Stimulated activated CD8-positive, alpha-beta memory T cell treated with anti-CD3 and anti-CD28 coated beads, Interleukin-7, amount 100 ng/mL, for 1 hour (primary cell): ENCODE measurements around the gene HOXA4.

Source experiments
- DNase-seq, 2 donors: peaks; one replicate each; pipeline ENCODE4 v3.0.0-alpha.2; 2020; ENCODE audit warnings: low read depth in 2 of 2

The HOXA4 gene

DNA sequence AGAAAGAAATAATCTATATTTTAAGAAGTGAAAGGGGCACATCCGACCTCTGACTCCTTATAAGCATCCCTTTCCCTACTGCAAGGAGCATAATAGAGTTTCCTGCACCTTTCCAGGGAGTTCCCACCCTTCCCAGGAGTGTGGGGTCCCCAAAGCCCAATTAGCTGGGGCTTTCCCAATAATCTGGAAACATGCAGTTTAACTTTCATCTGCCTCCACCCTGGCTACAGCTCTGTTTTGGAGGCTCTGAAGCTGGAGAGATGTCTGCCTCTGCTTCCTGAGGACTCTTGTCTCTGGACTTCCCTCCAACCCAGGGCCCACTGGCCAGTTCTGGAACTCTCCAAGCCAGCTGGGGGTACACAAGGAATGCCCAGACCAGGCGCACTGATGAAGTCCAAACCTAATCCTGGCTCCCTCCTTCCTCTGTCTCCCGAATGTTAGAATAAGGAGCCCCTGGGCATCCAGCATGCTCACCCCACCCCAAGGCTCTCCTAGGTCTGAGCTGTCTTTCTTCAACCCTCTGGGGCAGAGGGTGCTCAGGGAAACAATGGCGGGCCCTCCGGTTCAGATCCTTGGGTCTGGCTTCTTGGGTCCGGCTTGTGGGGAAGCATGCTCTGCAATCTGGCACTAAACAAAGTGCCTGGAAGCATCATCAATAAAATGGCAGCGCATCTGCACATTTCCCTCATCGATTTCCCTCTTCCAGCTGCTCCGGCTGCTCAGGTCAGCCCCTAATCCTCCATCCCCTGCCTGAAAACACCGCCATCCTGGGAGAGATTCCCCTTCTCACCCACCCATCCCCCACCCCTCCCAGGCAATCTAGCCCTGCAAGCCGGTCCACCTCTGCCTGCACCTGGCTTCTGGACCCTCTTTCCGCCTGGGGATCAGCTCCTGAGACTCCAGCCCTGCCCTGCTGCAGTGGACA, 13.3 kb downstream of the HOXA4 start:
- DNase-seq, result no peak

DNA sequence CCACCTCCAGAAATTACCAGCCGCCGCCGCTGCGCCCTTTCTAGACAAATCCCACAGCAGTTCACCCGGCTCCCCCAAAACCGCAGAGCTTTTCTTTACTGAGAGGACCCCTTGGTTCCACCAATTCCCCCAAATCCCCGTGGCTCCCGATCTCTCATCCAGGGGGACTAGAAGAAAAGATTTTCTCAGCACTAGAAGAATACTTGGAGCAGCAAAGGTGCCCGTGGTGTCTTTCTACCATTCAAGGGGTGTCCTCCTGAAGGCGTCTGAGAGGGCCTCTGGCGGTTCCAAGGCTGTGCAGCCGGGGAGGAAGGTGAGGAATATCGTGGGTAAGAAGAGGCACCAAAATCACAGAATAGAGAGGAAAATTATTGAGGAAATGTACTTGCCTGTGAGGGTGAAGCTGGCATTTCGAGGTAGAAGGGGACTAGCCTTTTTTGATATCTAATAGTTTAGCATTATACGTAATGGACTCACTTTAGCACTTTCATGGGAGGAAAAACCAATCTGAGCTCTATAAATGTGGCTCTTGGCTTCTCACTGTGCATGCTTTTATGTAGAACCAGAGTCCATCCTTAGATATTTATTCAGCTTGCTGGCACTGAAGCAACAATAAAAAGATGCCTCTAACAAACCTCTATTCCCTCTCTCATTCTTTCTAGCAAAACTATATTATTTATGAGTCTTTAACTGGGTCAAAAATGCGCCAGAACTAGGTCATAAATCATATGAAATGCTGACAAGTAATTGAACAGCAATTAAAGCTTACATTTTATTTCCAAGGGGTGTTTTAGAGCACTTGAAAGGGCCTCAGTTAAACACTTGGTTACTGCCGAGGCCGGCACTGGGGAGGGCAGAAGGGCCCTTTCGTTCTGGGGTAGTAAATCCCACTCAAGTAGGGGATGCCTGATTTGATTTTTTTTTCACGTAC, 14.3 kb downstream of the HOXA4 start:
- no peak for DNase-seq

DNA sequence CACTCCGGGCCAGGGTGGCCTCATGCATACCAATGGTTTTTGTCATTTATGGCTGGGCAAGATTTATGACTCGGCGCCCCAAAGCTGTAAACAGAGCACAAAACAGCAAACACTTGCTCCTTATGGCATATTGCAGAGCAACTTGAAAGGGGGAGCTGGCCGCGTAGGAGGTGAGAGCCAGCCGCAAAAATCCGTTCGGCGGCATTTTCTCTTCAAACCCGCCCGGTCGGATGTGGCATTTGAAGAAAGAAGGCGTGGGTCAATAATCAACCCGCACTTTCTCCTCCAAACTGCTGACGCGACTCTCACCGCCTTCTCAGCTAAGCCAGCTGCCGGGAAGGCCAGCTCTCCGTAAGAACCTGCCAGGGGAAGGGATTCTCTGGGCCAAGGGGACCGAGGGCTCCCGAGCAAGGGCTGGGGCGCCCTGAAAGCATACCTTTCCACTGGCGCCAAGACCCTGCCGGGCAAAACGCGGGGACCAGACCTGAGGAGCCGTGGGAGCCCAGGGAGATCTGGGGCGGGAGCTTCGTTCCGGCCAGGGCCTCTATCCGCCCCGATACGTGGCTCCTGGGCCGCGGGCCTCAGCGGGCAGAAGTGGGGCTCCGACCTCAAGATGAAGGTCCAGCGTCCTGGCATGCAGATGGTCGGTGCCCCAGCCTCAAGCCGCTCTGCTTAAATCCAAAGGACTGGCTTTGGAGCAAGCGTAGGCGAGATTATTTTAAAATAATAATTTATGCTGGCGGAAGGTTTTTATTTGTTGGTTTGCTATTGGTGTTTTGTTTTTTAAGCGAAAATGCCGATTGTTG, 15.1 kb downstream of the HOXA4 start:
- no peak for DNase-seq

DNA sequence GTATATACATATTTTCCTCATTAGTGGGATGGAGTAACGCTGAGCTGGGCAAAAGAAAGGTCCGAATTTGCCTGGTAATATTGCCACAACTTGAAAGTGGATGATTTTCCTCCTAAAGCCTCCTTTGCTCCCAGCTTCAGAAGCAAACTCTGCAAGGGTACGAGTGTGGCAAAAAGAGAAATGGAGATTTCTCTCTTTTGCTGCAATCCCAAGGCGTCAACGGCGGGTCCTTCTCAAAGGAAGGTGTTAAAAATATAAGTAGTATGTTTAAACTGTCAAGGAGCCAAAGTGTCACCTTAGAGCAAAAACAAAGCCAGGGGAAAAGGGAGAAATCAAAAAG, 15.7 kb downstream of the HOXA4 start:
- DNase-seq, result no peak

DNA sequence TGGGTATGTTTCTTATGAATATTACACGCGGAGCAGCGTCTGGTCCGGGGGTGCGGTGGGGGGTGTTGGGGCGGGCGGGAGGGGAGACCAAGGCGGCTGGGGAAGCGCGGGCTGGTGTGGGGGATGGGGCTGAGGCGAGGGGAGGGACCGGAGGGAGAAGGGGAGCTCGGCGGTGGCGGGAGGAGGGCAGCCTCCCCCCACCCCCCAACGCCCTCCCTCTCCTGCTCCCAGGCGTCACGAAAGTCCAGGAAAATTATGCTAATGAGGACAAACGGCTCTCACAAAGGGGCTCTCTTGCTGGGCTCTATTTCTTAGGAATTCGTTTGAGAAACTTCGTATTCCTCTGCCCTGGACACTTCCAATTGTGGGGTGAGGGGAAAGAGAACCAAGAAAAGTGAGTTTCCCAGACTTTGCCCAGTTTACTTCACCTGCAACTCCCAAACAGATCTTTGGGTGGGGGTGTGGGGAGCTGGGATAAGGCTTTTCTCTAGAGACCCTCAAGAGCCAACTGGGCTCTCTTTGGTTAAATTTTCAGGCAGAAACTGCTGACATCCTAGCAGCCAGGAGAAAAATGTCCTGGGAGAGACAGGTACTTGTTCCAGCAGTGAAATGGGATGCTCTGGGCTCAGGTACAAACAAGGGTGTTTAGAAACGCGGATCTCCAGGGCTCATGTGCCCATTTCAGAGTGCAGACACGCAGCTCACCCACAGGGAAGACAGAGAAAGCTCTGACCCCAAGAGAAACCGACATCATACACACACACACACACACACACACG, 16.4 kb downstream of the HOXA4 start:
- no peak for DNase-seq

DNA sequence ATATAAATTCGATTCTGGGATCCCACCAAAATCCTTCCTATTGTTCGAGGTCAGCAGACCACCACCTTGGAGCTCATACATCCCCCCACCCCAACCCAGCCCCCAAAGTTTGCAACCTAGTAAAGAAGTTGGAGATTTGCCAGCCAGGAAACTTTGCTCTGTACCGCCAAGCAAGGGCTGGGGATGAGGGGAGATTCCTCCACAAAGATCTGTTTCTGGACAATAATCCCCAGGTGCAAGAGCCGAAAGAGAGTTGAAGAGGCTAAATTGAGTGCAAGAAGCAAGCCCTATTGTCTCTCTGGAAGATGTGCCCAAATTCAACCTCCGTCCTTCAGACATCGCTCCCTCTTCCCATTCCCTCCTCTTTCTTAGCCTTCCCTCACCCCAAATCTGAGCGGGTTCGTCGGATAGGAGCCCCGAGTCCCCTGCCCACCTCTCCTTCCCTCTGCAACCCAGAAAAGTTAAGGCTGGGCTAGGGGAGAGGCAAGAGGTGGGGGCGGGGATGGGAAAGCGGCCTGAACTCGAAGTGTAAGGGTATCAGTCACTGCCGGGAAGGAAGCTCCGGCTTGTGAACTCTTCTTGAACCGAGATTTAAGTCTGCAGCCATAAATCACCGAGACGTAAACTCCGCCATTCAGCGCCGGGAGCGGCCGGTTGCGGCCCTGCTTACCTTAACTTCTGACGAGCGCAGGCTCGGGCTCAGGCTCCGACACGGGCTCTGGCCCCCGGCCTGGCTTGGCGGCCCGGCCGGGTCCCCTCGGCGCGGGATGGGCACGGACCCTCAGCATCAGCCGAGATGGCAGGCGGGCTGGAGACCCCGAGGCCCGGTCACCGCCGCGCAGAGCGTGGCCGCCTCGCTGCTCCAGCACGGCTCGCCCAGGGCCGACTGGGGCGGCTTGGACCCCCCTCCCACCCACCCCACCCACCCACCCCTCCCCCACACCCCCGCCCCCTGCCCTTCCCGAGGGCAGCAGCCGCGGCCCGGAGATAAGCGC, 17.3 kb downstream of the HOXA4 start:
- DNase-seq, result no peak

DNA sequence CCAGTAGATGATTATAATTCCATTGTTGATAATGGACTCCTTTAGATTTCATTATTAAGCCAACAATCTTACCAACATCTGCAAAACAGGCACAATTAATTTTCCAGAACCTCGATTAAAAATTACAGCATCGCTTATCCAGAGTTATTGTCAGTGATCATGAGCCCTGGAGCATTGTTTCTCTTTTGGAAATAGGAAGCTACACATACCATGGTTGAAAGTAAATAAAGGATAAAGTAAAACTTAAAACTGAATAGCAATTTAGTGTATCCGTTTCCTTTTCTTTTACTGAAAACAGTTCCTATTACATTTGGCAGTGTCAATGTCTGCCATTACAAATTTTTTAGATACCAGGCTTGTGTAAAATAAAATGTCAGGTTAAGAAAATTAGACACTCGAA, 18.2 kb downstream of the HOXA4 start:
- DNase-seq, result no peak

DNA sequence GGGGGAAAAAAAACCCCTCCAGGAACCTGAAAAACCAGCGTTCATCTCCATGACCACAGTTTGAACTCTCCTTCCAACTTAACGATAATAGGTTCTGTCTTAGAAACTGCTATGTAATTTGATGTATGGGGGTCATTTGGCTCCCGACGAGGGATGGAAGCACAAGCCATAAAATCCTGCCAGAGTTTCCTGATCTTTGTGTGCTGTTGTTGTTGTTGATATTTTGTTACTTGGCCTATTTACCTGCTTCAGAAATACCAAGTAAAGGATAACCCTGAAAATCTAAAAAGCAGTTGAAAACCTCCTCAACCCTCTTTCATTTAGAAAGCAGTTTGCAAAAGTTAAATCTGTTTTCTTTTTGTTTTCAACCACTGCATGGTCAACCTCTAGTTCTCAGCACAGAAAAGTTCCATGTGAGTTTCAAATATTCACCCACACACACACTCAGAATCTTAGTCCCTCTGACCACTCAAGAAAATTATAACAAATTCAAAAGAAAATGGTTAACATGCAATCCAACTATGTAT, 18.7 kb downstream of the HOXA4 start:
- DNase-seq, result no peak

DNA sequence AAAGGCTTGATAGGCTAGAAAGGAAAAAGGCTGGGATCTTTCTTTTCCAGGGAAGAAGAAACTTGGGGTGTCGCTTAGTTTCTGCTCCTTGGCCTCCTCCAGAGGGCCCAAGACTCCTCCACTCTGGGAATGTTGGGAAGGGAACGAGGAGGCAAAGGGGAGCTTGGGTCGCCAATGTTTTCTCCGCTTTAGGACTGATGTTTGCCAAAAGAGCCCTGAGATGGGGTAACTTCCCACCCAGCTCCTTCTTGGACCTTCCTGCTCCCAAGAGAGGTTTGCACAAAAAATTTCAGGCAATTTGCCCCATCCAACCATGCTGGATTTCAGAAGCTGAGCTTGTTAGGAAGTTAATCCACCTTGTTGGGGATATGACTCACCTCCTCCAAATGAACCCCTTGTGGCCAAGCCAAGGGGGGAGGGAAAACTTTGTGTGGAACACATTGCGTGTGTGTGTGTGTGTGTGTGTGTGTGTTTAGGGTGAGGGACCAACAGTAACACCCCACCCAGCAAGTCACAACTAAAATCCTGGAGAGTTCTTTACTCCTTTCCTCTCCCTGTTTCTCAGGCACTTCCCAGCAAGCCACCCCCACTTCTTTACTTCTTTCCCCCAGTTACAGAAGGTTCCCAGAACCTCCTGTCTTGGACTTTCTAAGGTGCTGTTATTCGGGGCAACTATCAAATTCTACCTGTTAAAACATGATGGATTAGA, 19.4 kb downstream of the HOXA4 start:
- no peak for DNase-seq

DNA sequence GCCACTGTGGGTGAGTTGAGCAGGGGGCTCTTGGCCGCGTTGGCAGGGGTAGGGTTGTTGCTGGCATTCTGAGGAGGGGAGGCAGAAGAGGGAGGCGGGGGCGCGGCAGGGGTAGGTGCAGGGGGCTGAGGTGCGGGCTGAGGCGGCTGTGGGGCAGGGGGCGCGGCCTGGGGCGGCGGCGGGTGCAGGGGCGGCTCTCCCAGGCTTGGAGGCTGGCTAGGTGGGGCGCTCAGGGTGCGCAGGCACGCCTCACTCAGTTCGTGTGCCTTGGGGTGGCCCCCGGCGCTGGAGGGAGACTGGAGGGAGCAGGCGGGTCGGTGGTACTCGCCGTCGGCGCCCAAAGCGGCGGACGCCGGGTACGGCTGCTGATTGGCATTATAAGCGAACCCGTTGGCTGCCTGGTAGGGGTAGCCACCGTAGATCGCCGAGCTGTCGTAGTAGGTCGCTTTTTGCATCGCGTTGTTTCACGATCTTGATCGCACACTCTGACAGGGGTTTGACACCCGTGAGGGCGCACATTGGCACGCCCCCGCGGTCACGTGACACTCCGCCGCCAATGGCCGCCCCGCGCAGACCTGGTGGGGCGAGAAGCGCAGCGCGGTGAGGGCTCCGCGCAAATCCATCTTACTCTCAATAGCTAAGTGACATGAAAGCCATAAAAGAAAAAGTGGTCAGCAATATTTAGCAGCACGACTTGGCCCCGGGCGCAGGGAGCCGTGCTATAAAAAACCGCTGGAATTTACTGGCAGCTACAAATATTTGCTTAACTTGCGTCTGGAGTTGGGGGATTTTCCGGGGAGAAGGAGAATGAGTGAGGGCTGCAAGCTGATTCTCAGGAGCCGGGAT, 20.1 kb downstream of the HOXA4 start:
- no peak for DNase-seq

DNA sequence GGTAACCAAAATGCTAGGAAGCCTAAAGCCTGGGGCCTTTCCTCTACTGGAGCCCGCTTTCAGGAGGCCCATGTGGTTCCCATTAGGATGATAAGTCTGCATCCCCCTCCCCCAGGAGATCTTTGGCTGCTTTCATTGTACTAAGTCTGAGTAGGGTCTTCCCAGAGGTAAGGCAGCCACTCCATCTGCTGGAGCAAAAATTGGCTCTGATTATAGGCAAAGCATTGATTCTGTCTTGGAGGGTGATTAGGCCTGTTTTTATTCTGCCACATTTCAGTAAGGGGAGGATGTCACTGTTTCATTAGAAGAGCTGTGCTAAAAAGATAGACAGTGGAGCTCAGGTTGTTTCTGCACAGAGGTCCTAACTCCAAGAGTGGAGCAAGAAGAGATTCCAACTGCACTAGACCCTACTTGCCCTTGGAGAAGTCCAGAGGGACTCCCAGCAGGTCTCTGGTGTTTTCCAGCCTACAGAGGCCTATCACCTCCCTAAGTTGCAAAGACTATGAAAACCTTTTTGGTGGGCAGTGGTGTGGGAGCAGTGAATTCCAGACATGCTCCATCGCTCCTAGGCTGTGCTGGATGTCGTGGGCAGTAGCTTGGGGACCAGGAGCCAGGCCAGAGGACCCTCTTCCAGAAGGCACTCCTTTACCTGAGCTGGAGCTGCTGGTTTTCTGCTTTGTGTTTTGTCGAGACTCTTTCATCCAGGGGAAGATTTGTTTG, 20.9 kb downstream of the HOXA4 start:
- DNase-seq, result no peak

DNA sequence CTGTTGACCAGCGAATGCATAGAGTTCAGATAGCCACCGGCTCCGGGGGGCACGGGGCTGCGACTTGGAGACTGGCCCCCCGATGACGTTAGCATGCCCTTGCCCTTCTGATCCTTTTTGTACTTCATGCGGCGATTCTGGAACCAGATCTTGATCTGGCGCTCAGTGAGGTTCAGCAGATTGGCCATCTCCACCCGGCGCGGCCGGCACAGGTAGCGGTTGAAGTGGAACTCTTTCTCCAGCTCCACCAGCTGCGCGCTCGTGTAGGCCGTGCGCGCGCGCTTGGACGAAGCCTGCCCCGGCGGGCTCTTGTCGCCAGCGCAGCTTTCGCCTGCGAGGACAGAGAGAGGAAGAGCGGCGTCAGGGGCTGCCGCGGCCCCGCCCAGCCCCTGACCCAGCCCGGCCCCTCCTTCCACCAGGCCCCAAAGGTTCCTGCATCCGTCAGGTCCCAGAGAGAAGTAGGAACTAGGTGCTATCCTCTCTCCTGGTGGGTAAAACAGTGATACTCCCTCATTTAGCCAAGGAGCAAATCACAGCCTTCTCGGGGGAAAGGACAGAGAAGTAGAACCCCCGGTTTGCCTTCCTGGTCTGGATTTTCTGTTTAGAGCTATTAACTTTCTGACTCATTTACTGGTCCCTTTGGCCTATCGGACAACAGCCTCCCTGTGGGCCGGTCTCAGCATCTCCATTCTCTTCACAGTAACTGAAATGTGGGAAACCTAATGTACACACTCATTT, 22.0 kb downstream of the HOXA4 start:
- no peak for DNase-seq

DNA sequence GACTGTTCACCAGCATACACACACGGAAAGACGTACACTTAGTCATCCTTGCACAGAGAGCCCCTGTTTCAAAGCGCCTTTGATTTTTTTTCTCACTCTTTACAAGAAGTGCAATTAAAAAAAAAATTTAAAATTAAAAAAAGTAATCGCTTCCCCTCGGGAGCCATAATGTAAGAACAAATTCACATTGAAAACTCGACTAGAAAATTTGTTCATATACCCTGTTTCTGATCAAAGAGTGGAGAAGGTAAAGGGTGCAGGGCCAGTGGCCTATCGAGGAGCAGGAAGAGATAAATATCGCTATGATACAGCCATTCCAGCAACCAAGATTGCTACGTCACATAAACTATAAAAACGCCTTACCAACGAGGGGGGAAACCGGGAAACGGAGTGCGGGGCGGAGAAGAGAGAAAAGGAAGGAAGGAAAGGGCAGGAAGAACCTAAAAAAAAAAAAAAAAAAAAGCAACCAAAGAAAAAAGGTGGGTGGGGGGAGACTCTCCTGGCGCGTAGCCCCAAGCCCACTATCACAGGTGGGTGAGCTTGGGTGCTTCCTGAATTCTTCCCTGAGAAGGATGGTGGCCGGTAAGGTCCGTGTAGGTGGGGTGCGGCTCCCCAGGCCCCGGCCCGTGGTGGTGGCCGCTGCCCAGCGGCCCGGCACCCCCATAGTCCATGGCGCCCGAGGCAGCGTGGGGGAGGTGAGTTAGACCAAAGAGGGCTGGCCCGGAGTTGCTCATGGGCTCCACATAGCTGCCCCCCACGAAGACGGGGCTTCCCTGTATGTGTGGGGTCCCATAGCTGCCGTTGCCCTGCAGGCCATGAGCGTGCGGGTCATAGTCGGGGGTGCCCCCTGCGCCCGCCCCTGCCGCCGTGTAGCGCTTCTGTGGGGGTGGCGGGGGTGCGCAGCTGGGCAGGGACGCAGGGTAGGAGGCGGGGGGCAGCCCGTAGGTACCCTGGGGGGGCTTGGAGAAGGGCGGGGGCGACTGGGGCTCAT, 22.9 kb downstream of the HOXA4 start:
- DNase-seq, result no peak

DNA sequence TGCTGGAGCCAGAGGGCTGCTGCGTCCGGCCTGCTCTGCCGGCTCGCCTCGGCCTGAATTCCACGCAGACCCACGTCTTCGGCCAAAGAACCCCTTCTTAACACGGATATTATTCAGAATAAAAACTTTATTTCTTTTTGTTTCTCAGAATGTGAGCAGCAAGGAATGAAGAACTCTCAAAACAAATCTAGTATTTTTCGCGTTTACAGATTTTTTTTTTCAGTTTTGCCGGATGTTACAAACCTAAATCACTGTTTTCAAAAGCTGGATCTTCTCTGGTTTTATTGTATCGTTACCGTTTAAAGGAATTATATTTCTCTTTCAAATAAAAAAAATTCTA, 23.7 kb downstream of the HOXA4 start:
- DNase-seq, result no peak

DNA sequence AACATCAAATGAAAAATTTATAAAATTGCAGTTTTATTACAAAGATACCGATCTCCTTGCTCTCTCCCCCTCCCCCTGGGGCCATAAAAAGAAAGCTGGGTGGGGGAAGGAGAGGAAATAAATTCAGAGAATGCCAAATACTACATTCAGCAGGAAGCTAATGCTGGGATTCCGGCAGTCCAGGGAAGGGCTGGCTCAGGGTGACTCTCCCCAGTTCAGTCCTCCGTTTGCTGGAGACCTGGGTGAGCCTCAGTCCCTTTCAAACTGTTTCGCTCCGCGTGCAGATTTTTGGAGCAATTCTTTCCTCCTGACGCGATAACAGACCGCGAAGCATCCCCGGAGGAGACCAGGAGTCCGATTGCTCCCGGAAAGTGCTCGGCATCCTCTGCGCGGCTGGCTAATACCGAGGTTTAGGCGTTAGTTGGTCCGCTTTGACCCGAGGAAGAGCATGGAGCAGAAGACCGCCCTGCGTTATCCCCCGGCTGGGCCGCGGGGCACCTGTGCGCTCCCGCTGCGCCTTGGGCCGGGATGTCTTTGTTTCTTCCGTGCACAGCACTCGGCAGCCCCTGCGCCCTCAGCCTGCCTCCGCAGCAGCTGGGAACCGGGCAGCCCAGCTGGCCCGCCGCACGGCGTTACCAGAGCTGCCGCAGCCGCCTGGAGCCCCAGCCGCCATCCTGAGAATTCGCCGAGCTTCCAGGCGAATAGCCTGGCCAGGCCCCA, 24.2 kb downstream of the HOXA4 start:
- DNase-seq, result no peak
